Hepatic stellate cell (primary cell): ENCODE measurements around the gene ZCCHC7.
"Not testable (repeated sequence)": the region's sequence is repeated elsewhere in the genome, so short reads cannot be mapped to it uniquely, and the experiment has no call there.

ENCODE experiments used
- DNase-seq: peaks from one replicate; pipeline ENCODE4 v3.0.0; 2011; ENCODE audit warnings: low spot score

ZCCHC7 gene

GRCh38 chr9:37255187-37255586, 134.8 kb downstream of the ZCCHC7 start:
- DNase-seq: no peak

- DNase-seq: no peak
Observed at GRCh38 chr9:37255944-37256862, 135.8 kb downstream of the ZCCHC7 start.

GRCh38 chr9:37259951-37260350, 139.6 kb downstream of the ZCCHC7 start:
- DNase-seq: no peak

- DNase-seq: peak; percentile 14
Observed at GRCh38 chr9:37262410-37262809, 142.0 kb downstream of the ZCCHC7 start.

- DNase-seq: no peak
Observed at GRCh38 chr9:37264539-37264938, 144.2 kb downstream of the ZCCHC7 start.

- DNase-seq: no peak
Observed at GRCh38 chr9:37266630-37267029, 146.3 kb downstream of the ZCCHC7 start.

GRCh38 chr9:37269221-37269620, 148.8 kb downstream of the ZCCHC7 start:
- no peak for DNase-seq

- no peak for DNase-seq
Observed at GRCh38 chr9:37271679-37272078, 151.3 kb downstream of the ZCCHC7 start.

- no peak for DNase-seq
Observed at GRCh38 chr9:37273595-37273994, 153.2 kb downstream of the ZCCHC7 start.

GRCh38 chr9:37281541-37281940, 161.2 kb downstream of the ZCCHC7 start:
- DNase-seq: no peak

- peak; percentile 28 for DNase-seq
Observed at GRCh38 chr9:37283730-37284325, 163.5 kb downstream of the ZCCHC7 start.

- peak; percentile 17 for DNase-seq
Observed at GRCh38 chr9:37284636-37285035, 164.3 kb downstream of the ZCCHC7 start.

- no peak for DNase-seq
Observed at GRCh38 chr9:37286530-37287175, 166.3 kb downstream of the ZCCHC7 start.

- DNase-seq: no peak
Observed at GRCh38 chr9:37287317-37287716, 166.9 kb downstream of the ZCCHC7 start.

GRCh38 chr9:37289631-37290030, 169.3 kb downstream of the ZCCHC7 start:
- no peak for DNase-seq

- DNase-seq: no peak
Observed at GRCh38 chr9:37290366-37290939, 170.1 kb downstream of the ZCCHC7 start.

GRCh38 chr9:37290940-37291485, 170.6 kb downstream of the ZCCHC7 start:
- DNase-seq: peak; percentile 48

- not testable (repeated sequence) for DNase-seq
Observed at GRCh38 chr9:37291612-37292238, 171.4 kb downstream of the ZCCHC7 start.

GRCh38 chr9:37292896-37293295, 172.5 kb downstream of the ZCCHC7 start:
- DNase-seq: no peak

GRCh38 chr9:37293664-37294524, 173.5 kb downstream of the ZCCHC7 start:
- no peak for DNase-seq

GRCh38 chr9:37295178-37295577, 174.8 kb downstream of the ZCCHC7 start:
- no peak for DNase-seq
